Lung (tissue), 12 donors: ENCODE data around the gene HOXA4. TPM values are rescaled to one million over a fixed set of nuclear protein-coding genes. Genes with fewer than 3 reads are reported as not detected.

Experiments used
- ATAC-seq: fragments of 200-7000 bp; cut with Tn5 transposase; one replicate; pipeline ENCODE4 v1.9.1; 2020; ENCODE audit warnings: moderate number of reproducible peaks; ENCODE audit not compliant: insufficient read depth, low FRiP score
- DNase-seq, 3 donors: peaks; one replicate each; pipeline ENCODE4 v3.0.0-alpha.2; 2013 to 2017
- H3K27ac ChIP-seq, 2 donors: one replicate each; pipeline ENCODE4 v1.5.1; 2013; ENCODE audit warnings: mild to moderate bottlenecking in 2 of 2, moderate library complexity in 2 of 2, control low read depth in 1 of 2, inconsistent platforms in 1 of 2, low read depth in 1 of 2, low read length in 1 of 2
- H3K27me3 ChIP-seq, 3 donors: one replicate each; pipeline ENCODE4 v1.5.1; 2013; ENCODE audit warnings: low read length in 2 of 3; ENCODE audit not compliant: control insufficient read depth in 3 of 3, insufficient read depth in 3 of 3
- H3K36me3 ChIP-seq, 4 donors: one replicate each; pipeline ENCODE4 v1.5.1; 2013; ENCODE audit warnings: low read length in 4 of 4, mild to moderate bottlenecking in 1 of 4, moderate library complexity in 1 of 4; ENCODE audit not compliant: control insufficient read depth in 4 of 4, insufficient read depth in 4 of 4
- H3K4me1 ChIP-seq, 5 donors: one replicate each; pipeline ENCODE4 v1.5.1; 2013; ENCODE audit warnings: low read length in 5 of 5, mild to moderate bottlenecking in 2 of 5, moderate library complexity in 1 of 5; ENCODE audit not compliant: control insufficient read depth in 5 of 5, insufficient read depth in 5 of 5
- H3K4me3 ChIP-seq: one replicate; pipeline ENCODE4 v1.5.1; 2013; ENCODE audit warnings: mild to moderate bottlenecking, control low read depth, moderate library complexity
- H3K9ac ChIP-seq, 2 donors: one replicate each; pipeline ENCODE4 v1.5.1; 2013; ENCODE audit warnings: low read length in 2 of 2, control low read depth in 1 of 2; ENCODE audit not compliant: insufficient read depth in 1 of 2
- H3K9me3 ChIP-seq, 4 donors: one replicate each; pipeline ENCODE4 v1.5.1; 2013; ENCODE audit warnings: low read length in 3 of 4, mild to moderate bottlenecking in 1 of 4, moderate library complexity in 1 of 4; ENCODE audit not compliant: control insufficient read depth in 4 of 4, insufficient read depth in 3 of 4
- WGBS, 2 donors: extraction: QIAGEN DNeasy Blood & Tissue Kit; methylation state at CpG; one replicate each; pipeline ENCODE4 v1.1.7; 2013; 5-methylcytosine and 5-hydroxymethylcytosine counted together
- polyA plus RNA-seq, 2 donors: library from polyadenylated mRNA; stranded (reverse); fragments of 200-250 nt; gene quantifications; one replicate each; pipeline ENCODE4 v1.2.1, GENCODE V29; 2013
- total RNA-seq, 2 donors: library from RNA; depleted of rRNA in 1 of 2; stranded (reverse); fragments of >200 nt in 1 of 2; gene quantifications; one replicate each; pipeline ENCODE4 v1.2.1, GENCODE V29; 2014 to 2021
- TF ChIP-seq, protein P1 (sequence below): IDR thresholded peaks from 2 replicates; pipeline ENCODE4 v1.5.1; 2012; ENCODE audit warnings: mild to moderate bottlenecking; ENCODE audit errors: control extremely low read depth, extremely low read depth
- donor health status: control.
- donor health status: control.
- donor health status: Bipolar disorder and iron deficiency.
- donor health status: healthy.
- donor health status: DM: yes; HTN: yes; CAD: no.

HOXA4 gene
- total and polyA plus RNA-seq, 4 donors, result 2.7 to 6.0 (median 4.1) TPM

- Histone ChIP-seq H3K36me3 (peaks cover 0 to 39% (median 1%) of the 10 kb centered on the region in 4 donors), H3K4me1 (peaks cover 0 to 61% (median 1%) of the 10 kb centered on the region in 5 donors), H3K9me3 (peaks cover 0 to 2% (median 0%) of the 10 kb centered on the region in 4 donors), H3K27ac (peak overlapping the region in 1 of 2 donors; percentile 75), H3K27me3 (peaks cover 0 to 47% (median 5%) of the 10 kb centered on the region in 3 donors), H3K4me3 (peak overlapping the region; percentile 30), H3K9ac (peak overlapping the region in 1 of 2 donors; percentile 100)
- DNase-seq (peak in 1 of 3 donors; percentile 18), ATAC-seq (no peak)
- TF ChIP-seq, protein P1, sequence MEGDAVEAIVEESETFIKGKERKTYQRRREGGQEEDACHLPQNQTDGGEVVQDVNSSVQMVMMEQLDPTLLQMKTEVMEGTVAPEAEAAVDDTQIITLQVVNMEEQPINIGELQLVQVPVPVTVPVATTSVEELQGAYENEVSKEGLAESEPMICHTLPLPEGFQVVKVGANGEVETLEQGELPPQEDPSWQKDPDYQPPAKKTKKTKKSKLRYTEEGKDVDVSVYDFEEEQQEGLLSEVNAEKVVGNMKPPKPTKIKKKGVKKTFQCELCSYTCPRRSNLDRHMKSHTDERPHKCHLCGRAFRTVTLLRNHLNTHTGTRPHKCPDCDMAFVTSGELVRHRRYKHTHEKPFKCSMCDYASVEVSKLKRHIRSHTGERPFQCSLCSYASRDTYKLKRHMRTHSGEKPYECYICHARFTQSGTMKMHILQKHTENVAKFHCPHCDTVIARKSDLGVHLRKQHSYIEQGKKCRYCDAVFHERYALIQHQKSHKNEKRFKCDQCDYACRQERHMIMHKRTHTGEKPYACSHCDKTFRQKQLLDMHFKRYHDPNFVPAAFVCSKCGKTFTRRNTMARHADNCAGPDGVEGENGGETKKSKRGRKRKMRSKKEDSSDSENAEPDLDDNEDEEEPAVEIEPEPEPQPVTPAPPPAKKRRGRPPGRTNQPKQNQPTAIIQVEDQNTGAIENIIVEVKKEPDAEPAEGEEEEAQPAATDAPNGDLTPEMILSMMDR, result no peak
- 33 to 72% methylated on average over 3 of the region's 3 CpGs for WGBS, 2 donors
These were observed 12.0 kb downstream of the HOXA4 start for GRCh38 chr7:27118580-27118979.

- Histone ChIP-seq H3K36me3 (peaks cover 0 to 45% (median 1%) of the 10 kb centered on the region in 4 donors), H3K9ac (peak overlapping the region in 1 of 2 donors; percentile 100), H3K4me3 (peak overlapping the region; percentile 33), H3K27me3 (peaks cover 0 to 43% (median 5%) of the 10 kb centered on the region in 3 donors), H3K27ac (peak overlapping the region in 1 of 2 donors; percentile 75), H3K4me1 (peaks cover 0 to 55% (median 1%) of the 10 kb centered on the region in 5 donors), H3K9me3 (peaks cover 0 to 2% (median 0%) of the 10 kb centered on the region in 4 donors)
- TF ChIP-seq, protein P1, result no peak
- WGBS, 2 donors, result 34 to 55% methylated on average over 19 of the region's 19 CpGs
- no peak for ATAC-seq
- peak; percentile 71 to 88 (median 84) for DNase-seq
These were observed 12.6 kb downstream of the HOXA4 start for GRCh38 chr7:27117887-27118491.

- TF ChIP-seq, protein P1, result no peak
- peaks cover 0 to 47% (median 1%) of the 10 kb centered on the region in 4 donors for H3K36me3 ChIP-seq
- H3K9ac ChIP-seq, result peak overlapping the region; percentile 18 to 100
- 36 to 68% methylated on average over 12 of the region's 12 CpGs for WGBS, 2 donors
- peaks cover 0 to 2% (median 0%) of the 10 kb centered on the region in 4 donors for H3K9me3 ChIP-seq
- DNase-seq (peak in 1 of 3 donors; percentile 56), ATAC-seq (no peak)
- peaks cover 0 to 39% (median 5%) of the 10 kb centered on the region in 3 donors for H3K27me3 ChIP-seq
- peak overlapping the region in 1 of 2 donors; percentile 75 for H3K27ac ChIP-seq
- H3K4me1 ChIP-seq, result peaks cover 0 to 47% (median 1%) of the 10 kb centered on the region in 5 donors
- peak overlapping the region; percentile 33 for H3K4me3 ChIP-seq
These were observed 13.3 kb downstream of the HOXA4 start for GRCh38 chr7:27116962-27117886.
